GM12878 (cell line): Measurements from ENCODE around the gene TMEM235. TPM values are rescaled to one million over a fixed set of nuclear protein-coding genes. Genes with fewer than 3 reads are reported as not detected.

Source experiments
- CEBPB ChIP-seq, 2 experiments: fragments of 150-350 bp in 1 of 2; IDR thresholded peaks; 2 replicates each; pipeline ENCODE4 v1.6.1; 2012 to 2014; ENCODE audit warnings: low read depth in 2 of 2, low read length in 2 of 2, borderline replicate concordance in 1 of 2, inconsistent platforms in 1 of 2
- CHD4 ChIP-seq: fragments of 200-600 bp; sonication (generic); IDR thresholded peaks from 2 replicates; pipeline ENCODE4 v1.6.1; 2016; ENCODE audit warnings: mild to moderate bottlenecking
- JUNB ChIP-seq: IDR thresholded peaks from 2 replicates; pipeline ENCODE4 v1.6.1; 2016; ENCODE audit warnings: antibody characterized with exemption, mild to moderate bottlenecking
- KAT2A ChIP-seq: conservative IDR thresholded peaks from 2 replicates; pipeline ENCODE4 v1.6.1; 2011; ENCODE audit warnings: low read depth, low read length; ENCODE audit not compliant: control insufficient read depth
- KDM1A ChIP-seq: fragments of 200-600 bp; sonication (generic); IDR thresholded peaks from 2 replicates; pipeline ENCODE4 v1.6.1; 2016; ENCODE audit warnings: borderline replicate concordance
- NFYA ChIP-seq: IDR thresholded peaks from 2 replicates; pipeline ENCODE4 v1.6.1; 2011; ENCODE audit warnings: low read depth, mild to moderate bottlenecking, low read length, improper control_type of control experiment, borderline replicate concordance
- NR2C1 ChIP-seq: fragments of 450-650 bp; IDR thresholded peaks from 2 replicates; pipeline ENCODE4 v1.6.1; 2017; ENCODE audit warnings: antibody characterized with exemption, mild to moderate bottlenecking, moderate library complexity
- RAD51 ChIP-seq: fragments of 450-650 bp; IDR thresholded peaks from 2 replicates; pipeline ENCODE4 v1.6.1; 2016; ENCODE audit warnings: moderate library complexity, mild to moderate bottlenecking, inconsistent platforms
- SIX5 ChIP-seq: IDR thresholded peaks from 2 replicates; pipeline ENCODE4 v1.6.1; 2011; ENCODE audit warnings: mild to moderate bottlenecking, low read depth, low read length, moderate library complexity; ENCODE audit not compliant: severe bottlenecking
- SMC3 ChIP-seq: IDR thresholded peaks from 2 replicates; pipeline ENCODE4 v1.6.1; 2011; ENCODE audit warnings: low read length, improper control_type of control experiment, borderline replicate concordance
- TCF7 ChIP-seq: IDR thresholded peaks from 2 replicates; pipeline ENCODE4 v1.6.1; 2014; ENCODE audit warnings: antibody characterized with exemption, borderline replicate concordance
- YBX1 ChIP-seq: fragments of 450-650 bp; IDR thresholded peaks from 2 replicates; pipeline ENCODE4 v1.6.1; 2016; ENCODE audit warnings: antibody characterized with exemption
- ZBED1 ChIP-seq: IDR thresholded peaks from 2 replicates; pipeline ENCODE4 v1.6.1; 2016; ENCODE audit warnings: borderline replicate concordance
- ZNF217 ChIP-seq: fragments of 450-650 bp; IDR thresholded peaks from 2 replicates; pipeline ENCODE4 v1.6.1; 2017; ENCODE audit warnings: antibody characterized with exemption, mild to moderate bottlenecking
- ZNF274 ChIP-seq: IDR thresholded peaks from one replicate; pipeline ENCODE4 v1.8.0; 2011; ENCODE audit not compliant: insufficient read length, insufficient read depth
- ZNF622 ChIP-seq: fragments of 450-650 bp; IDR thresholded peaks from 2 replicates; pipeline ENCODE4 v1.6.1; 2017; ENCODE audit warnings: mild to moderate bottlenecking, inconsistent platforms
- polyA plus RNA-seq, 11 experiments: library from polyadenylated mRNA; depleted of rRNA in 4 of 11; unstranded in 6 of 11; stranded (reverse) in 5 of 11; fragments of >200 nt; fragmentation: Nextera tagmentation in 4 of 11; fragmentation: Illumina TruSeq in 1 of 11; extraction: Ambion mirVana in 4 of 11; extraction: Trizol in 1 of 11; gene quantifications; 1 replicate in 1 of 11; 2 replicates in 10 of 11; pipeline versions ENCODE4 v1.2.1 to v1.2.3, GENCODE V29; 2011 to 2016; ENCODE audit warnings: inconsistent platforms in 2 of 11, missing spikeins in 2 of 11, low read depth in 1 of 11
- total RNA-seq, 4 experiments: library from RNA; depleted of rRNA in 3 of 4; stranded (reverse); fragments of >200 nt in 3 of 4; fragmentation: Illumina TruSeq in 1 of 4; extraction: Trizol in 1 of 4; gene quantifications; 2 replicates each; pipeline versions ENCODE4 v1.2.1 to v1.2.3, GENCODE V29; 2013 to 2021
- TF ChIP-seq, protein P1 (sequence below): fragments of 450-650 bp; formaldehyde crosslinking; IDR thresholded peaks from 2 replicates; pipeline ENCODE4 v1.4.0; 2022; ENCODE audit warnings: mild to moderate bottlenecking, moderate library complexity
- TF ChIP-seq, protein P2 (sequence below): IDR thresholded peaks from 2 replicates; pipeline ENCODE4 v1.6.1; 2012; ENCODE audit warnings: low read depth, low read length, improper control_type of control experiment
- TF ChIP-seq, protein P3 (sequence below): fragments of 450-650 bp; formaldehyde crosslinking; IDR thresholded peaks from 2 replicates; pipeline ENCODE4 v1.5.0; 2022; ENCODE audit warnings: mild to moderate bottlenecking, missing genetic modification characterization
- TF ChIP-seq, protein P4 (sequence below): fragments of 450-650 bp; IDR thresholded peaks from 2 replicates; pipeline ENCODE4 v1.6.1; 2017; ENCODE audit warnings: low read depth, mild to moderate bottlenecking, moderate library complexity
- TF ChIP-seq, protein P5 (sequence below): IDR thresholded peaks from 2 replicates; pipeline ENCODE4 v1.6.1; 2011; ENCODE audit warnings: mild to moderate bottlenecking, low read depth, low read length, moderate library complexity; ENCODE audit not compliant: insufficient replicate concordance

The TMEM235 gene
- total and polyA plus RNA-seq, 10 of the 15 experiments (the other 5 are each of a cell fraction or from before 2014, with no cell fraction given): not detected

DNA sequence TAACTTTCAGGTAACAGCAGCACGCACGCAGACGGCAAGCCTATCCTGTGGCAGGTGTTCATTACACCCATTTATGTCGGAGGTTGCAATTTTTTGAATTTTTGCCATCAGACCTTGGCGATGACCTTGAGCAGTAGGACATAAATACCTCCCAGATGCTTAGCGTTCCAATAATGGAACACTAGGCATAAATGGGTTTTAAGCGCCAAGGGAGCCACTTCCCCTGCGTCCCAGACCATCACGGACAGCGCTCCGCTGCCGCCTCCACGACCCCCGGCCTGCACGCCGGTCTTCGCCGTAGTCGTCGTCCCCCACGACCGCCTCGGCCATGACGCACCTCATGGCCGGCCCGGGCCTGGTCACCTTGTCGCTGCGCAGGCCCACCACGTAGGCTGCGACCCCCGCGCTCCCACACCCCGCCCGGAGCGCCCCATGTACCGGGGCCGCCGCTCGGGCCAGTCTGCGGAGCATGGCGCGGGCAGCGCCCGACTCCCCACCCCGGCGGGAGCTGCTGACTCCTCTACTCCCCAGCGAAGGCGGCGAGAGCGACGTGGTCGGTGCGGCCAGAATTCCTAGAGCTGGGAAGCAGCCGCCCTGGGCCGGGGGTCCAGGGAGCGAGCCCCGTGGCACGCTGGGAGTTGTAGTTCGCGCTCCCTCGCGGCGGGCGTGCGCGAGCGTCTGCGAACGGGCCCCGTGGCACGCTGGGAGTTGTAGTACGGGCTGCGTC is 22.7 kb downstream of the TMEM235 start (continued):
- TF ChIP-seq, protein P1, sequence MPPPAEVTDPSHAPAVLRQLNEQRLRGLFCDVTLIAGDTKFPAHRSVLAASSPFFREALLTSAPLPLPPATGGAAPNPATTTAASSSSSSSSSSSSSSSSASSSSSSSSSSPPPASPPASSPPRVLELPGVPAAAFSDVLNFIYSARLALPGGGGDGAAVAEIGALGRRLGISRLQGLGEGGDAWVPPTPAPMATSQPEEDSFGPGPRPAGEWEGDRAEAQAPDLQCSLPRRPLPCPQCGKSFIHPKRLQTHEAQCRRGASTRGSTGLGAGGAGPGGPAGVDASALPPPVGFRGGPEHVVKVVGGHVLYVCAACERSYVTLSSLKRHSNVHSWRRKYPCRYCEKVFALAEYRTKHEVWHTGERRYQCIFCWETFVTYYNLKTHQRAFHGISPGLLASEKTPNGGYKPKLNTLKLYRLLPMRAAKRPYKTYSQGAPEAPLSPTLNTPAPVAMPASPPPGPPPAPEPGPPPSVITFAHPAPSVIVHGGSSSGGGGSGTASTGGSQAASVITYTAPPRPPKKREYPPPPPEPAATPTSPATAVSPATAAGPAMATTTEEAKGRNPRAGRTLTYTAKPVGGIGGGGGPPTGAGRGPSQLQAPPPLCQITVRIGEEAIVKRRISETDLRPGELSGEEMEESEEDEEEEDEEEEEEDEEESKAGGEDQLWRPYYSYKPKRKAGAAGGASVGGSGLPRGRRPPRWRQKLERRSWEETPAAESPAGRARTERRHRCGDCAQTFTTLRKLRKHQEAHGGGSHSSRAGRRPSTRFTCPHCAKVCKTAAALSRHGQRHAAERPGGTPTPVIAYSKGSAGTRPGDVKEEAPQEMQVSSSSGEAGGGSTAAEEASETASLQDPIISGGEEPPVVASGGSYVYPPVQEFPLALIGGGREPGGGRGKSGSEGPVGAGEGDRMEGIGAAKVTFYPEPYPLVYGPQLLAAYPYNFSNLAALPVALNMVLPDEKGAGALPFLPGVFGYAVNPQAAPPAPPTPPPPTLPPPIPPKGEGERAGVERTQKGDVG: no peak
- TF ChIP-seq, protein P2, sequence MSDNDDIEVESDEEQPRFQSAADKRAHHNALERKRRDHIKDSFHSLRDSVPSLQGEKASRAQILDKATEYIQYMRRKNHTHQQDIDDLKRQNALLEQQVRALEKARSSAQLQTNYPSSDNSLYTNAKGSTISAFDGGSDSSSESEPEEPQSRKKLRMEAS: no peak
- TF ChIP-seq, protein P3, sequence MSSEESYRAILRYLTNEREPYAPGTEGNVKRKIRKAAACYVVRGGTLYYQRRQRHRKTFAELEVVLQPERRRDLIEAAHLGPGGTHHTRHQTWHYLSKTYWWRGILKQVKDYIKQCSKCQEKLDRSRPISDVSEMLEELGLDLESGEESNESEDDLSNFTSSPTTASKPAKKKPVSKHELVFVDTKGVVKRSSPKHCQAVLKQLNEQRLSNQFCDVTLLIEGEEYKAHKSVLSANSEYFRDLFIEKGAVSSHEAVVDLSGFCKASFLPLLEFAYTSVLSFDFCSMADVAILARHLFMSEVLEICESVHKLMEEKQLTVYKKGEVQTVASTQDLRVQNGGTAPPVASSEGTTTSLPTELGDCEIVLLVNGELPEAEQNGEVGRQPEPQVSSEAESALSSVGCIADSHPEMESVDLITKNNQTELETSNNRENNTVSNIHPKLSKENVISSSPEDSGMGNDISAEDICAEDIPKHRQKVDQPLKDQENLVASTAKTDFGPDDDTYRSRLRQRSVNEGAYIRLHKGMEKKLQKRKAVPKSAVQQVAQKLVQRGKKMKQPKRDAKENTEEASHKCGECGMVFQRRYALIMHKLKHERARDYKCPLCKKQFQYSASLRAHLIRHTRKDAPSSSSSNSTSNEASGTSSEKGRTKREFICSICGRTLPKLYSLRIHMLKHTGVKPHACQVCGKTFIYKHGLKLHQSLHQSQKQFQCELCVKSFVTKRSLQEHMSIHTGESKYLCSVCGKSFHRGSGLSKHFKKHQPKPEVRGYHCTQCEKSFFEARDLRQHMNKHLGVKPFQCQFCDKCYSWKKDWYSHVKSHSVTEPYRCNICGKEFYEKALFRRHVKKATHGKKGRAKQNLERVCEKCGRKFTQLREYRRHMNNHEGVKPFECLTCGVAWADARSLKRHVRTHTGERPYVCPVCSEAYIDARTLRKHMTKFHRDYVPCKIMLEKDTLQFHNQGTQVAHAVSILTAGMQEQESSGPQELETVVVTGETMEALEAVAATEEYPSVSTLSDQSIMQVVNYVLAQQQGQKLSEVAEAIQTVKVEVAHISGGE: no peak
- TF ChIP-seq JUNB: no peak
- no peak for TF ChIP-seq ZNF622
- TF ChIP-seq CEBPB (IDR thresholded peaks at IDR 0.05; ENCODE audit: borderline replicate concordance in 1 of 2, low read depth in 2 of 2, low read length in 2 of 2): no peak
- no peak for TF ChIP-seq SMC3
- TF ChIP-seq ZBED1: no peak
- 0 out of 2 replicates have a peak, but pooled peaks have one; percentile 20 for TF ChIP-seq ZNF217
- no peak for TF ChIP-seq CHD4
- TF ChIP-seq TCF7: no peak
- no peak for TF ChIP-seq KAT2A
- TF ChIP-seq, protein P4, sequence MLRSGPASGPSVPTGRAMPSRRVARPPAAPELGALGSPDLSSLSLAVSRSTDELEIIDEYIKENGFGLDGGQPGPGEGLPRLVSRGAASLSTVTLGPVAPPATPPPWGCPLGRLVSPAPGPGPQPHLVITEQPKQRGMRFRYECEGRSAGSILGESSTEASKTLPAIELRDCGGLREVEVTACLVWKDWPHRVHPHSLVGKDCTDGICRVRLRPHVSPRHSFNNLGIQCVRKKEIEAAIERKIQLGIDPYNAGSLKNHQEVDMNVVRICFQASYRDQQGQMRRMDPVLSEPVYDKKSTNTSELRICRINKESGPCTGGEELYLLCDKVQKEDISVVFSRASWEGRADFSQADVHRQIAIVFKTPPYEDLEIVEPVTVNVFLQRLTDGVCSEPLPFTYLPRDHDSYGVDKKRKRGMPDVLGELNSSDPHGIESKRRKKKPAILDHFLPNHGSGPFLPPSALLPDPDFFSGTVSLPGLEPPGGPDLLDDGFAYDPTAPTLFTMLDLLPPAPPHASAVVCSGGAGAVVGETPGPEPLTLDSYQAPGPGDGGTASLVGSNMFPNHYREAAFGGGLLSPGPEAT: no peak
- TF ChIP-seq NR2C1: peak; percentile 62
- peak; percentile 98 for TF ChIP-seq SIX5
- TF ChIP-seq YBX1: no peak
- no peak for TF ChIP-seq RAD51
- no peak for TF ChIP-seq KDM1A
- TF ChIP-seq, protein P5, sequence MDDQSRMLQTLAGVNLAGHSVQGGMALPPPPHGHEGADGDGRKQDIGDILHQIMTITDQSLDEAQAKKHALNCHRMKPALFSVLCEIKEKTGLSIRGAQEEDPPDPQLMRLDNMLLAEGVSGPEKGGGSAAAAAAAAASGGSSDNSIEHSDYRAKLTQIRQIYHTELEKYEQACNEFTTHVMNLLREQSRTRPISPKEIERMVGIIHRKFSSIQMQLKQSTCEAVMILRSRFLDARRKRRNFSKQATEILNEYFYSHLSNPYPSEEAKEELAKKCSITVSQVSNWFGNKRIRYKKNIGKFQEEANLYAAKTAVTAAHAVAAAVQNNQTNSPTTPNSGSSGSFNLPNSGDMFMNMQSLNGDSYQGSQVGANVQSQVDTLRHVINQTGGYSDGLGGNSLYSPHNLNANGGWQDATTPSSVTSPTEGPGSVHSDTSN: no peak
- no peak for TF ChIP-seq NFYA
- no peak for TF ChIP-seq ZNF274
